IMR-90 (cell line): Measurements from ENCODE around the gene DYNC1H1. TPM values are rescaled to one million over a fixed set of nuclear protein-coding genes. Genes with fewer than 3 reads are reported as not detected.

ENCODE experiments used
- ATAC-seq: fragments of 200-7000 bp; cut with Tn5 transposase; 2 replicates; pipeline ENCODE4 v1.9.1; 2020; ENCODE audit warnings: low read depth, mild to moderate bottlenecking, moderate library complexity
- BruUV-seq: library from RNA; stranded (reverse); fragments of 400-500 nt; replicated peaks from 2 replicates; lab custom pipeline; 2021; lab: Mats Ljungman, UMichigan
- CTCF ChIA-PET: fragments of 300-600 bp; formaldehyde crosslinking; extraction: SDS; loops from one replicate; lab custom pipeline; 2021; ENCODE audit warnings: antibody characterized with exemption; lab: Yijun Ruan, JAX
- POLR2A ChIA-PET: fragments of 300-600 bp; sonication (Branson Sonifier 250); formaldehyde crosslinking; loops from one replicate; lab custom pipeline; 2022; ENCODE audit warnings: antibody characterized with exemption; ENCODE audit not compliant: unreplicated experiment; lab: Charles Lee
- DNase-seq: peaks from one replicate; pipeline ENCODE4 v3.0.0; 2013
- H2AFZ ChIP-seq: replicated peaks from 2 replicates; pipeline ENCODE3; 2013; ENCODE audit warnings: low read length, mild to moderate bottlenecking; ENCODE audit not compliant: poor library complexity
- H2AK5ac ChIP-seq: 2 replicates; pipeline ENCODE4 v1.6.1; 2013; ENCODE audit warnings: low read depth, low read length, inconsistent platforms
- H2AK9ac ChIP-seq: replicated peaks from 2 replicates; pipeline ENCODE3; 2013; ENCODE audit warnings: mild to moderate bottlenecking, low read depth, low read length, moderate library complexity; ENCODE audit not compliant: poor library complexity
- H2BK120ac ChIP-seq: 2 replicates; pipeline ENCODE4 v1.6.1; 2013; ENCODE audit warnings: low read depth, low read length, inconsistent platforms
- H2BK15ac ChIP-seq: 3 replicates; pipeline ENCODE4 v1.6.1; 2013; ENCODE audit warnings: low read depth, low read length, inconsistent platforms
- H2BK20ac ChIP-seq: 2 replicates; pipeline ENCODE4 v1.6.1; 2013; ENCODE audit warnings: low read depth, mild to moderate bottlenecking, inconsistent platforms, low read length, moderate library complexity
- H2BK5ac ChIP-seq: 2 replicates; pipeline ENCODE4 v1.6.1; 2013; ENCODE audit warnings: mild to moderate bottlenecking, low read depth, low read length, inconsistent platforms; ENCODE audit not compliant: poor library complexity, severe bottlenecking
- H3K14ac ChIP-seq: replicated peaks from 2 replicates; pipeline ENCODE4 v1.6.1; 2013; ENCODE audit warnings: low read depth, low read length, inconsistent platforms
- H3K18ac ChIP-seq: 2 replicates; pipeline ENCODE4 v1.6.1; 2013; ENCODE audit warnings: low read depth, low read length, control low read depth
- H3K23ac ChIP-seq: 2 replicates; pipeline ENCODE4 v1.6.1; 2013; ENCODE audit warnings: low read depth, low read length, inconsistent platforms
- H3K27ac ChIP-seq: 2 replicates; pipeline ENCODE4 v1.5.1; 2013; ENCODE audit warnings: mild to moderate bottlenecking, control low read depth, low read length; ENCODE audit not compliant: insufficient read depth
- H3K27me3 ChIP-seq: 2 replicates; pipeline ENCODE4 v1.6.1; 2013; ENCODE audit warnings: low read length; ENCODE audit not compliant: control insufficient read depth, insufficient read depth
- H3K36me3 ChIP-seq: 2 replicates; pipeline ENCODE4 v1.6.1; 2013; ENCODE audit warnings: low read length, mixed read lengths; ENCODE audit not compliant: control insufficient read depth, insufficient read depth
- H3K4ac ChIP-seq: 2 replicates; pipeline ENCODE4 v1.6.1; 2013; ENCODE audit warnings: low read depth, low read length, inconsistent platforms
- H3K4me1 ChIP-seq: 2 replicates; pipeline ENCODE4 v1.6.1; 2013; ENCODE audit warnings: low read length, mixed read lengths; ENCODE audit not compliant: control insufficient read depth, insufficient read depth
- H3K4me2 ChIP-seq: 2 replicates; pipeline ENCODE4 v1.6.1; 2013; ENCODE audit warnings: low read depth, mild to moderate bottlenecking, control low read depth, low read length, moderate library complexity
- H3K4me3 ChIP-seq: 2 replicates; pipeline ENCODE4 v1.5.1; 2013; ENCODE audit warnings: low read depth, mild to moderate bottlenecking, control low read depth, low read length, moderate library complexity; ENCODE audit not compliant: insufficient read depth
- H3K56ac ChIP-seq: 2 replicates; pipeline ENCODE4 v1.6.1; 2013; ENCODE audit warnings: low read length, inconsistent platforms; ENCODE audit not compliant: insufficient read depth; ENCODE audit errors: extremely low read depth
- H3K79me1 ChIP-seq, 2 experiments: 2 replicates each; pipeline ENCODE4 v1.6.1; 2013; ENCODE audit warnings: low read length in 2 of 2, inconsistent platforms in 1 of 2, low read depth in 1 of 2
- H3K9ac ChIP-seq: 2 replicates; pipeline ENCODE4 v1.6.1; 2013; ENCODE audit warnings: low read depth, low read length, control low read depth
- H3K9me1 ChIP-seq: 2 replicates; pipeline ENCODE4 v1.6.1; 2013; ENCODE audit warnings: low read length, inconsistent platforms; ENCODE audit not compliant: insufficient read depth
- H3K9me3 ChIP-seq: 2 replicates; pipeline ENCODE4 v1.6.1; 2013; ENCODE audit warnings: low read length; ENCODE audit not compliant: control insufficient read depth, insufficient read depth
- H4K20me1 ChIP-seq: 2 replicates; pipeline ENCODE4 v1.6.1; 2013; ENCODE audit warnings: low read length, inconsistent platforms; ENCODE audit not compliant: insufficient read depth
- H4K5ac ChIP-seq: 2 replicates; pipeline ENCODE4 v1.6.1; 2013; ENCODE audit warnings: mild to moderate bottlenecking, low read depth, low read length, control low read depth
- H4K8ac ChIP-seq, 2 experiments: 2 replicates each; pipeline ENCODE4 v1.6.1; 2013; ENCODE audit warnings: low read depth in 2 of 2, low read length in 2 of 2, control low read depth in 1 of 2, inconsistent platforms in 1 of 2
- H4K91ac ChIP-seq: 2 replicates; pipeline ENCODE4 v1.6.1; 2013; ENCODE audit warnings: low read depth, low read length, inconsistent platforms; ENCODE audit not compliant: insufficient read depth
- CHD1 ChIP-seq: IDR thresholded peaks from 2 replicates; pipeline ENCODE4 v1.6.1; 2012; ENCODE audit warnings: low read depth, low read length, improper control_type of control experiment
- WGBS, 2 experiments: methylation state at CpG; one replicate each; pipeline versions ENCODE4 v1.1.5 to v1.1.7; 2013; ENCODE audit warnings: missing lambda C conversion rate in 2 of 2; ENCODE audit not compliant: insufficient read length in 1 of 2; ENCODE audit errors: extremely low coverage in 2 of 2; 5-methylcytosine and 5-hydroxymethylcytosine counted together
- dilution Hi-C: fragments of 300-500 bp; cut with HindIII; formaldehyde crosslinking; loops from one replicate; pipeline ENCODE4 v1.14.3; 2018; ENCODE audit warnings: low sequenced_read_pairs; ENCODE audit not compliant: unreplicated experiment
- in situ Hi-C: fragments of 300-500 bp; cut with MboI; formaldehyde crosslinking; loops from 3 replicates; pipeline ENCODE4 v1.14.3; 2019; ENCODE audit warnings: low sequenced_read_pairs, inconsistent platforms, mixed read lengths
- intact Hi-C: fragments of 100-400 bp; cut with micrococcal nuclease; formaldehyde crosslinking; loops from 2 replicates; pipeline ENCODE4 v1.10.0; 2022
- polyA plus RNA-seq, 3 experiments: library from polyadenylated mRNA; depleted of rRNA; stranded (reverse); fragments of >200 nt; gene quantifications; 2 replicates each; pipeline ENCODE4 v1.2.3, GENCODE V29; 2012; ENCODE audit warnings: low replicate concordance in 1 of 3
- total RNA-seq: library from RNA; depleted of rRNA; stranded (reverse); fragments of >200 nt; gene quantifications from 2 replicates; pipeline ENCODE4 v1.2.3, GENCODE V29; 2012

Gene DYNC1H1
- total and polyA plus RNA-seq, 2 of the 4 experiments (the other 2 are of a cell fraction), result 240 to 670 TPM

DNA sequence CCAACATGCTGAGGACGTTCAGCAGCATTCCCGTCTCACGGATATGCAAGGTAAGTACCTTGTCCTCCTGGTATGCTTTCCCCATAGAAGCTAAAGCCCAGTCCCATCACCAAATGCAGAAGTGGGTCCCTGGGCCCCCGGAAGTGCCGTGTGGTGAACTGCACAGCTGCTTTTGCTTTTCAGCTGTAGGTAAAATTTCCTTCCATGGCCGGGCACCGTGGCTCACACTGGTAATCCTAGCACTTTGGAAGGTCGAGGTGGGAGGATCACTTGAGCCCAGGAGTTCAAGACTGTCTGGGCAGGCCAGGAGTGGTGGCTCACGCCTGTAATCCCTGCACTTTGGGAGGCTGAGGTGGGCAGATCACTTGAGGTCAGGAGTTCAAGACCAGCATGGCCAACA is 78.3 kb downstream of the DYNC1H1 start:
- Histone ChIP-seq H3K4me2 (no peak overlapping the region), H4K20me1 (peaks cover 8% of the 10 kb centered on the region), H2AFZ (no peak overlapping the region), H2BK15ac (no peak overlapping the region), H3K4me3 (no peak overlapping the region), H3K18ac (no peak overlapping the region), H3K79me1 (peaks cover 10 to 15% of the 10 kb centered on the region in 2 experiments), H3K36me3 (peaks cover 81% of the 10 kb centered on the region), H3K27me3 (no peaks in the 10 kb centered on the region), H2BK20ac (no peak overlapping the region), H3K27ac (no peak overlapping the region), H3K9me1 (no peaks in the 10 kb centered on the region), H3K23ac (no peak overlapping the region), H4K5ac (no peak overlapping the region), H3K14ac (no peak overlapping the region), H2BK120ac (no peak overlapping the region), H4K91ac (no peak overlapping the region), H2AK5ac (no peak overlapping the region), H3K9me3 (no peaks in the 10 kb centered on the region), H4K8ac (no peak overlapping the region), H3K4ac (no peak overlapping the region), H2AK9ac (peak overlapping the region; percentile 79), H3K9ac (no peak overlapping the region), H3K4me1 (no peaks in the 10 kb centered on the region), H3K56ac (no peak overlapping the region), H2BK5ac (no peak overlapping the region)
- no peak for TF ChIP-seq CHD1
- ATAC-seq (no peak), DNase-seq (no peak)
- no TSS peak for BruUV-seq
- in situ Hi-C loops (no loop called here), intact Hi-C loops (no loop called here), dilution Hi-C loops (no loop called here)
- POLR2A ChIA-PET, result no interaction called here
- CTCF ChIA-PET, result interaction anchor here (0.6 kb wide), 1 partner anchor 145 kb away, joined by 7 read pairs; no protein-coding TSS in a partner anchor
- 88% methylated on average over 3 of the region's 9 CpGs; no CpG with 5 or more reads in 1 of the 2 experiments for whole genome bisulfite sequencing, 2 experiments
